GM19023 (cell line): ENCODE results near the gene CCDC177.
"Not testable (repeated sequence)": the region's sequence is repeated elsewhere in the genome, so short reads cannot be mapped to it uniquely, and the experiment has no call there.

ENCODE experiments used
- ATAC-seq: cut with Tn5 transposase; IDR thresholded peaks from one replicate; pipeline ENCODE4 v1.9.1; 2021; ENCODE audit warnings: mild to moderate bottlenecking, moderate library complexity; ENCODE audit not compliant: unreplicated experiment

CCDC177 gene

GRCh38 chr14:69600304-69600891 lies 25.7 kb upstream of the CCDC177 start:
- no peak for ATAC-seq

DNA sequence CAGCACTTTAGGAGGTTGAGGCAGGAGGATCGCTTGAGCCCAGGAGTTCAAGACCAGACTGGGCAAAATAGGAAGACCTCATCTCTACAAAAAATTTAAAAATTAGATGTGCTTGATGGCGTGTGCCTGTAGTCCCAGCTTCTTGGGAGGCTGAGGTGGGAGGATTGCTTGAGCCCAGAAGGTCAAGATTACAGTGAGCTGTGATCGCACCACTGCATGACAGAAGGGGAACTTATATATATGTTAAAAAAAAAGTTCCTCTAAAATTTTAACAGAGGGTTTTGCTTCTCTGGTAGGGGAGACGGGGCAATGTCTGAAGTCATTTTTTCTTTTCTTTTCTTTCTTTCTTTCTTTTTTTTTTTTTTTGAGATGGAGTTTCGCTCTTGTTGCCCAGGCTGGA lies 24.8 kb upstream of the CCDC177 start:
- ATAC-seq = not testable (repeated sequence)

GRCh38 chr14:69595336-69595735 lies 20.7 kb upstream of the CCDC177 start:
- no peak for ATAC-seq

GRCh38 chr14:69594846-69595245 lies 20.2 kb upstream of the CCDC177 start:
- ATAC-seq = no peak

- ATAC-seq = no peak
These were observed 18.5 kb upstream of the CCDC177 start for GRCh38 chr14:69593018-69593677.

- ATAC-seq = no peak
These were observed 16.6 kb upstream of the CCDC177 start for GRCh38 chr14:69591317-69591716.

DNA sequence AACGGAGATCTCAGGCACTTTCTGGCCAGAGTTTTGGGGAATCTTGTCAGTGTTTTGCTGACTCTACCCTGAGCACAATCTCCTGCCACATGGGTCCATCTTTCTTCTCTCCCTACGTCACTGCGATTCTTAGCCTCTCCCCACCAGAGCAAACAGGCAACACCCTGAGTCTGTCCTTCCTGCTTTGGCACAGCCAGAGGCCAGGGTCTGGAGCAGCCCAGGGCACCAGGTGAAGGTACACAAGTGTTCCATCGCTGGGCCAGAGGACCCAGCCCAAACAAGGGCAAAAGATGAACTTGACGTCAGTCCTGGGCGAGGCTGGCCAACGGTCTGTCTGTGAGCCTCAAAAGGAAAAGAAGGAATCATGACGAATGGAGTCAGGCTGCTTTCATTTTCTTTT lies 12.7 kb upstream of the CCDC177 start:
- no peak for ATAC-seq

GRCh38 chr14:69586404-69586803 lies 11.7 kb upstream of the CCDC177 start:
- no peak for ATAC-seq

GRCh38 chr14:69584389-69584788 lies 9.7 kb upstream of the CCDC177 start:
- no peak for ATAC-seq

- no peak for ATAC-seq
These were observed 8.2 kb upstream of the CCDC177 start for GRCh38 chr14:69582829-69583228.

DNA sequence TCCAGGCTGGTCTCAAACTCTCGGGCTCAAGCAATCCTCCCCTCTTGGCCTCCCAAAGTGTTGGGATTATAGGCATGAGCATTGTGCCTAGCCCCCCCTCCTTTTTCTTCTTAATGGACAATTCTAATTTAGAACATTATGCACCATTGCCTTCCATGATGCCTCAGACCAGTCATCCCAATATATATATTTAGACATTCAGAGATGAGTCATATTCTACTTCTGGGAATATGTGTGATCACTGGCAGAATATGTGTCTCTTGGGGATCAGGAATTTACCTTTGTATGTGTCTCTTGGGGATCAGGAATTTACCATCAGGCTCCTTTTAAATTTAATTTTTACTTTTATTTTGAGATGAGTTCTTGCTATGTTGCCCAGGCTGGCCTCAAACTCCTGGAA lies 7.5 kb upstream of the CCDC177 start:
- ATAC-seq = no peak

- ATAC-seq = no peak
These were observed 6.8 kb upstream of the CCDC177 start for GRCh38 chr14:69581316-69581935.

- no peak for ATAC-seq
These were observed 5.4 kb upstream of the CCDC177 start for GRCh38 chr14:69580009-69580577.

DNA sequence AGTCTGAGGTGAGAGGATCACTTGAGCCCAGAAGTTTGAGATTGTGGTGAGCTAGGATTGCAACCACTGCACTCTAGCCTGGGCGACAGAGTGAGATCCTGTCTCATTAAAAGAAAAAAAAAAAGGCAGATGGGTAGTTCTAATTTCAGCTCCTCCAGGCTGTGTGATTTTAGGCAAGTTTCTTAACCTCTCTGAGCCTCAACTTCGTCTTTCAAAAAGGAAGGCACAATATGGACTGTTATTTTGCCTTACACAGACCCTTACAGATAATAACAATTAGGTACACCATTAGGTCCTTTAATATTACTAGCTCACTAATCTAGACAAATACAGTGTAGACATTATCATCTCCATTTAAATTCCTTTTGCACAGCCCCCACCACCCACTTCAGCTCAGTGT lies 4.8 kb upstream of the CCDC177 start:
- ATAC-seq = no peak

DNA sequence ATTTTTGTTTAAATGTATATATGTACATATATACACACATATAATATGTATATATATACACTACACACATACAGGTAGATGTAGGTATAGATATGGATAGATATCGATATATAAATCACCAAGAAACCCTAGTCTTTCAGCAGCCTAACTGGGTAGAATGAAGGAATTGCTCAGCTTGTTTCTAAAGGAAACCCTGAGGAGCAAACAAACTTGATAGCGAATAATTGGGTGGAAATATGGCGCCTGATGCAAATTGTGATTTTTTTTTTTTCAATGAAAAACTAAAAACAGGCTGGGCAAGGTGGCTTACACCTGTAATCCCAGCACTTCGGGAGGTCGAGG lies 254 bp upstream of the CCDC177 start:
- no peak for ATAC-seq

DNA sequence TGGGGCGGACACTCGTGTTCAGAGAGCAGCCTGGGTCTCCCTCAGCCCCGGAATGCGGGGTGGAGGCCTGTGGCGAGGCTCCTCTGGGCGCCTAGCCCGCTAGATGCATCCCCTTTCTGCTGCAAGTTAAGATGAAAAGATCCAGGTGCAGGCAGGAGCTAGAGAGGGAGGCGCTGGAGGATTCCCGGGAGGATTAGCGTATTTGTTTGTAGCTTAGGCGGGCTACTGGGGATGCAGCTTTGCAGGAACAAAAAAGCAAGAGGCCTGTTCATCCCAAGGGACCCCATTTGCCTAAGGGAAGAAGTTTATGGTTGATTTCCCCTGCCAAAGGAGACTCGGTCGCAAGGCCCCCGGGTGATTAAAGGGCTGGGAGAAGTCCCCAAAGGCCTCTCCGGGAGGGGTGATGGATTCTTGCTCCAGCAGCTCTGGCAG lies 824 bp downstream of the CCDC177 start:
- ATAC-seq = no peak

GRCh38 chr14:69573205-69573830 lies 1.4 kb downstream of the CCDC177 start:
- ATAC-seq = no peak

DNA sequence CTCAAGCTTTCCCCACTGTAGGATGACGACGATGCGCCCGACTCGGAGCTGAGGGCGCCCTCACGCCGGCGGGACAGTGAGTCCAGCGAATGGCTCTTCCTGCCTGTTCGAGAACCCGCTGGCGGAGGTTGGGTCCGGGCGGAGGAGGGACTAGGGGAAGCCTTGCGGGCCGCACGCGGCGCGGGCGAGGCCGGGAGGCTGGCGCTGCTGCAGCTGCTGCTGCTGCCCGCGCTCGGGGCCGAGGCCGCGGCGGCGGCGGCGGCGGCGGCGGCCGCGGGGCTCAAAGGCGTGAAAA lies 1.9 kb downstream of the CCDC177 start:
- ATAC-seq = no peak

DNA sequence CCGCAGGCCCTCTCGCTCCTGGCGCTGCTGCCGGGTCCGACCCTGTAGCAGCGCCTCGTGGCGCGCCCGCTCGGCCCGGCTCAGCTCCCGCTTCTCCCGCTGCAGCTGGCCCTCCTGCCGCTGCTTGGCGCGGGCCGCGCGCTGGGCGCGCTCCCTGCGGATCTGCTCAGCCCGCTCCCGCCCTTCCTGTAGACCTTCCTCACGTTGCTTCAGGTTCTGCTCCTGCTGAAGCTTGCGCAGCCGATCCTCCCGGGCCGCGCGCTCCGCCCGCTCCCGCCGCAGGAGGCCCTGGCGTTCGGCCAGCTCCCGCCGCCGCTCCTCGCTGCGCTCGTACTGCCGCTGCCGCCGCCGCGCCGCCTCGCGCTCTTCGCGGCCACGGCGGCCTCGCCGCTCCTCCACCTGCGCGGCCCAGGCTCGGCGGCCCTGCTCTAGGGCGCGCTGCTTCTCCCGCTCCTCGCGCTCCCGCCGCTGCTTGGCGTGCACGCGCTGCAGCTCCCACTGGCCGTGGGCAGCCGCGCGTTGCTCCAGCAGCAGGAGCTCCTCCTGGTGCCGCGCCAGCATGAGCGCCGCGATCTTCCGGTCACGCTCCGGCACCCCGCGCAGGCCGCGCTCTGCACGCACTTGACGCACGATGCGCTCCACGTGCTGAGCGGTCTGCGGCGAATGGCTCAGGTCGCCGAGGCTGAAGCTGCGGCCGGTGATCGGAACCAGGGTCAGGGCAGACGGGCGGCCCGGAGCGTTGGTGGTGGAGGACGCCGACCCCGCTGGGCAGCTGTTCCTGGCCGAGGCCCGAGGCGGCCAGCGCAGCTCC lies 2.4 kb downstream of the CCDC177 start:
- no peak for ATAC-seq

GRCh38 chr14:69571449-69572029 lies 3.1 kb downstream of the CCDC177 start:
- ATAC-seq = no peak

DNA sequence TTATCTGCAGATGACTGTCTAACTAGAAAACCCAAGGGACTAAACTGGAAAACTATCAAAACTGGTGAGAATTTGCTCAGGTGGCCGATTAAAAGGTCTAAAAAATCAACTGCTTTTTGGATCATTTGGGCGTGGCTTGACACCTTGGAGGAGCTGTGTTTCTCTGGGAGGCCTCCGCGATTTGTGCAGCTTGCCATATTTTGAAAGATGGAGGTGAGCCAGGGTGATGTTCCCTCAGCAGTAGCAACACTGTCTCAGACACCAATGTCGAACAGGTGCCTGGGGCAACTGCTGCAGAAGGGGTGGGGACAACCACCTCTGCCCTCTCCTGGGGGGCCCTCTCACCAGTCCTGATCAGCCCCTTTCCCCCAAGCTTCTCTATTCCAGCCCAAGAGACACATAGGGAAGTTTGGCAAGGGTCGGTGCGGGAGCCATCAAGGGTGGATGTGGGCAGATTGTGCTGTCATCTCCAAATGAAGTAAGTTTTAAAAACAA lies 3.8 kb downstream of the CCDC177 start:
- no peak for ATAC-seq
